Measurements from ENCODE around the gene HBE1.
A peak's percentile ranks its signal among the peaks of the same experiment; 100 is the strongest.
"Not testable (repeated sequence)": the region's sequence is repeated elsewhere in the genome, so short reads cannot be mapped to it uniquely, and the experiment has no call there.

HBE1 gene

DNA sequence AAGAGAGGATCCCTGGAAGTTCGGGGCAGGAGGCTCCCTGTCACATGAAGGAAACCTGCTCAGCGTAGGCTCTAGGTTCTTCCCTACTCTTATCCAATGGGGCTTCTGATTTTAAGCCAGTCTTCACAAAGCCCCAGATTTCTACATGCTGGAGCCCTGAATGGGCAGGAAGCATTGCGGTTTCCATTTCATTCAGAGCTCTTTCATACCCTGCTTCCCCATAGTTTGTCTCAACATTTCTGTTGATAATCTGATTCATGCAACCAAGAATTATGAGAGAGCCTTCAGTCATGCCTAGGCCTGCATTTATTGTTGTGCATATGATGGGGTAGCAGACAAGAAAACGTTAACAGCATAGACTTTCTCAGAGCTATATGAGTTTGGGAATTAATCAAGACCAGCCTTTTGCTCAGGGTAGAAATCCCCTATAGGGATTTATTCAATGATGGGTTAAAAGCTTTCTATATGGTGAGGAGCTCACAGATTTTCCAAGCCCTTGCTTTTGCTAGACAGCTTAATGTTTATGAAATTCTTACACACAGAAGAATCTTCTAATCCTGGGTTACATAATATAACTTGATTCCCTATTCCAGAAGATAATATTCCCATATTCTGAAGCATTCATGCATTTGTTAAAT, 16.1 kb upstream of the HBE1 start:
- DNase-seq (ENCODE audit: low read depth), result no peak

DNA sequence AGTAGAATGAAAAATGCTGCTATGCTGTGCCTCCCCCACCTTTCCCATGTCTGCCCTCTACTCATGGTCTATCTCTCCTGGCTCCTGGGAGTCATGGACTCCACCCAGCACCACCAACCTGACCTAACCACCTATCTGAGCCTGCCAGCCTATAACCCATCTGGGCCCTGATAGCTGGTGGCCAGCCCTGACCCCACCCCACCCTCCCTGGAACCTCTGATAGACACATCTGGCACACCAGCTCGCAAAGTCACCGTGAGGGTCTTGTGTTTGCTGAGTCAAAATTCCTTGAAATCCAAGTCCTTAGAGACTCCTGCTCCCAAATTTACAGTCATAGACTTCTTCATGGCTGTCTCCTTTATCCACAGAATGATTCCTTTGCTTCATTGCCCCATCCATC, 14.9 kb upstream of the HBE1 start:
- no peak for DNase-seq (ENCODE audit: low read depth)

DNA sequence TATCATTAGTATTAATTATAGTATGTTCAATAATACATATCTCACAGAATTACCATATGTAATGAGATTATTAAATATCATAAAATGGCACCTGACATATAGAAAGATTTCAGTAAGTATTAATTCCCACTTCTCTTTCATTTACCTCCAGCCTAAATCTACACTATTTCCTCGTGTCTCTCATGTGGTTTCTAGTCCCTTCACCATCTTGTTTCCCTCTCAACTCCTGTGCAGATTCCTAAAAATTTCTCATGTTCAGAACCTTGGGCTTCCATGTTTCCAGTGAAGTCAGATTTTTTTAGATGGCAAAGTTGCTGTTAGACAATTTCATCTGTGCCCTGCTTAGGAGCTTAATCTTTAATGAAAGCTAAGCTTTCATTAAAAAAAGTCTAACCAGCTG, 14.1 kb upstream of the HBE1 start:
- no peak for DNase-seq (ENCODE audit: low read depth)

DNA sequence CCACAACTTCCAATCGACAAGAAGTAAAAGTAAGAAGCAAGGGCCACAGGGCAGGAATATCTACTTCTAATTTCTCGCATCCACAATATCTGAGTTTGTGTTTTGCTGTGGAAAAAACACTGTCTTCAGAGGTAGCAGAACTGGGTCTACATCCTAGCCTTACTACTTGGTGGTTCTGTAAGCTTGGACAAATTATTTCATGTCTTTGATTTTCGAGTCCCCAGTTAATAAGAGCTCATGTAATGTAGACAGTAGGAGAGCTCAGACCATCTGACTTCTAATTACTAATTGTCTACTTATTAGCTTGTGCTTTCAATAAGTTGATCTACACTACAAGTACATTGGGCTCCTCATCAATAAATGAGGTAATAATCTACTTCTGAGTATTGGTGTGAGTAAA, 13.3 kb upstream of the HBE1 start:
- DNase-seq (ENCODE audit: low read depth), result no peak

DNA sequence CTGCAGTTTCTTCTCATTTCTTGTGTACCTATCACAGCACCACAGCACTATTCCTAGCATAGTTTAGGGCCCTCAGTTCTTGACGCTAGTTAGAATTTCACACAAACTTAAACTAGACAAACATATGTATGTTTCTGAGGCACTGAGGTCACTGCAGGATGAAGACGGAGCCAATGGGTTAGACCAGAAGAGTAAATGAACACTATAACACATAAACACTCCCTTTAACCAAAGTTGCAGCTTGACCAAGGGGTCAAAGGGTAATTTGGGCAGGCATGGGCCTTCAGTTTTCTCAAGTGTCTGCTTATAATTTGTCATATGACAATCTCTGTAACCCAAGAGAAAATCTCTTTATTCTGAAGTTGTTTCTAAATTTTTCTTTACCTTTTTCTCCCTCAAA, 12.9 kb upstream of the HBE1 start:
- DNase-seq (ENCODE audit: low read depth), result no peak

DNA sequence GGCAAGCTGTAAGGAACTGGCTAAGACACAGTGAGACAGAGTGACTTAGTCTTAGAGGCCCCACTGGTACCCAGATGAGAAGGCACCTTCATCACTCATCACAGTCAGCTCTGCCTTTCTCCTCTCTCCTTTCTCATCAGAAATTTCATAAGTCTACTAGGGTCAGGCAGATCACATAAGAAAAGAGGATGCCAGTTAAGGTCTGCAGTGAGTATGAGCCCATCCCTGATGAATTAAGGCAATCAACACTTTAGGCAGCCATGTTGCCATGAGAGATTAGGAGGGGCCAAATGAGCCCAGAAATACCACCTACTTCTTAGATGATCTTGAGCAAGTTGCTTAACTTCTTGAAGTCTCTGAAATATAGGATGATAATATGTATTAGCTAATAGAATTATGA, 11.9 kb upstream of the HBE1 start:
- DNase-seq (ENCODE audit: low read depth), result no peak

DNA sequence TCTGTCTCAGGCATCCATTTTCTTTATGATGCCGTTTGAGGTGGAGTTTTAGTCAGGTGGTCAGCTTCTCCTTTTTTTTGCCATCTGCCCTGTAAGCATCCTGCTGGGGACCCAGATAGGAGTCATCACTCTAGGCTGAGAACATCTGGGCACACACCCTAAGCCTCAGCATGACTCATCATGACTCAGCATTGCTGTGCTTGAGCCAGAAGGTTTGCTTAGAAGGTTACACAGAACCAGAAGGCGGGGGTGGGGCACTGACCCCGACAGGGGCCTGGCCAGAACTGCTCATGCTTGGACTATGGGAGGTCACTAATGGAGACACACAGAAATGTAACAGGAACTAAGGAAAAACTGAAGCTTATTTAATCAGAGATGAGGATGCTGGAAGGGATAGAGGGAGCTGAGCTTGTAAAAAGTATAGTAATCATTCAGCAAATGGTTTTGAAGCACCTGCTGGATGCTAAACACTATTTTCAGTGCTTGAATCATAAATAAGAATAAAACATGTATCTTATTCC, 10.9 kb upstream of the HBE1 start:
- DNase-seq (ENCODE audit: low read depth), result peak; percentile 99

DNA sequence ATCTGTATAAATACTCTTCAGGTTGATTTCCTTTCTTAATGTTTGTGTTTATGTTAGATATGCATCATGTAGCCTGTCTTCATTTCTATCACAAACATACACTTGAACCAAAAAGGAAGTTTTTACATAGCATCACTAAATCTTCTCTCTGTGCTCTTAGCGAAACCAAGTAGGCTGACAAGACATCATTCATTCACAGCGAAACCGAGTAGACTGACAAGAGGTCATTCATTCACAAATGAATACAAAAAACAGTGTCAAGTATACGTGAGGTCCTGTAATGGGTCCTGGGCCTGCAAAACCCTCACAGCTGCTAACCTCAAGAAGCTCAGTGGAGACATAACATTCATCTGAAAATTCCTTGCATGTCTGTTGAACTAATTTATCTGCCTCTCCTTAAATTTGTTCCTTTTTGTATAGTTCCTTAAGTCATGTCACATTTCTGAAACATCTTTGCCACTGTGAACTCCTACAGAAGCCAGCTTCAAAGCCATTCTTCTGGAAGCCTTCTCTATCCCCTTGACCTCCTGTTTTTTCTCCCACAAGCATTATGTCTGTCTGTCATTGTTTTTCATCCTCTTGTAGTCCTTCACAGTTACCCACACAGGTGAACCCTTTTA, 9.8 kb upstream of the HBE1 start:
- DNase-seq (ENCODE audit: low read depth), result no peak

DNA sequence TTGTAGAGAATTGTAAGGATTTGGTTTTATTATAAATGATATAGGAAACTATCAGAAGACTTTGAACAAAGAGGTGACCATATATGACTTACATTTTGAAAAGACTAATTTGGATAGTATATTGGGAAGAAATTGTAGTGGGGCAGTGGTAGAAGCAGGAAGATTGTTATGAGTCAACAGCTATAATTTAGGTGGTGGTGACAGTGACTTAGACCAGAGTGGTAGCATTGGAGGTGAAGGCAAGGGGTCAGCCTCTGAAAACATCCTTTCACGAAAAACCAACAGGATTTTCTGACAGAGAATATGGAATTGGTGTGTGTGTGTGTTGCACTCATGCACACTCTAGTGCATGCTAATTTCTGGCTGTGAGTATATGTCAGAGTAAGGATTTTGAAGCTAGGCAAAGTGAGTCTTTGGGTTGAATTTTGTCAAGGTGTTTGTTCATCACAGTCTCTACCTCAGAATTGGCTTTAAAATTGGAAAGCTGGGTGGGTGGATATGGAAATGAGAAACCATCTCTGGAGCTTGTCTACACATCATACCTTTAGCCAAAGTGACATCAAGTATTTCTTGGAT, 8.2 kb upstream of the HBE1 start:
- DNase-seq (ENCODE audit: low read depth), result no peak

DNA sequence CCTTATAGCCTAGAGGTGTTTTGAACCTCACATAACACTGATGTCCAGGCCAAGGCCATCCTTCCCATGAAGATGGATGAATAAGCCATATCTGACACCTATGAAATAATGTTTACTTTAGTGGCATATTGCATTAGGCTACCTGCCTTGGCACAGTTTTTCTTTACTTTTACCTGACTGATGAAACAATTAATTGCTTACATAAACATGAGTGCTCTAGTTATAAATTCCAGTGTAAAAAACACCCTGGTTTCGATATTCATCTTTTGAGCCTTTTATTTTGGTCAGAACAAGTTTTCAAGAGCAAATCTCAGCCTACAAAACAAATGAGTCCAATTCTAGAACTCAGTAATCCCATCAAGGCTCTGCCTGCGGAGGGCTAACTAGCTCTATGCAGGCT, 7.0 kb upstream of the HBE1 start:
- no peak for DNase-seq (ENCODE audit: low read depth)

DNA sequence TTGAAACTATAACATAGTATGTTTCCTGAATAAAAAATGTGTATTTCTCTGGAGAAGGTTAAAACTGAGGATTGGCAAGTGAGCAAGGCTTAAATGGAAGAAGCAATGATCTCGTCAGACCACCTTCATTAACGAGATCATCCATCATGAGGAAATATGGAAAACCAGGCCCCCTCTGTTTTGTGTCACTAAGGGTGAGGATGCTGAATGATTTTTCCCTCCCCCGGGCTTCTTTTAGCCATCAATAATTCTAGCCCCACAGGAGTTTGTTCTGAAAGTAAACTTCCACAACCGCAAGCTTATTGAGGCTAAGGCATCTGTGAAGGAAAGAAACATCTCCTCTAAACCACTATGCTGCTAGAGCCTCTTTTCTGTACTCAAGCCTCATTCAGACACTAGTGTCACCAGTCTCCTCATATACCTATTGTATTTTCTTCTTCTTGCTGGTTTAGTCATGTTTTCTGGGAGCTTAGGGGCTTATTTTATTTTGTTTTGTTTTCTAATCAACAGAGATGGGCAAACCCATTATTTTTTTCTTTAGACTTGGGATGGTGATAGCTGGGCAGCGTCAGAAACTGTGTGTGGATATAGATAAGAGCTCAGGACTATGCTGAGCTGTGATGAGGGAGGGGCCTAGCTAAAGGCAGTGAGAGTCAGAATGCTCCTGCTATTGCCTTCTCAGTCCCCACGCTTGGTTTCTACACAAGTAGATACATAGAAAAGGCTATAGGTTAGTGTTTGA, 5.8 kb upstream of the HBE1 start:
- no peak for DNase-seq (ENCODE audit: low read depth)

DNA sequence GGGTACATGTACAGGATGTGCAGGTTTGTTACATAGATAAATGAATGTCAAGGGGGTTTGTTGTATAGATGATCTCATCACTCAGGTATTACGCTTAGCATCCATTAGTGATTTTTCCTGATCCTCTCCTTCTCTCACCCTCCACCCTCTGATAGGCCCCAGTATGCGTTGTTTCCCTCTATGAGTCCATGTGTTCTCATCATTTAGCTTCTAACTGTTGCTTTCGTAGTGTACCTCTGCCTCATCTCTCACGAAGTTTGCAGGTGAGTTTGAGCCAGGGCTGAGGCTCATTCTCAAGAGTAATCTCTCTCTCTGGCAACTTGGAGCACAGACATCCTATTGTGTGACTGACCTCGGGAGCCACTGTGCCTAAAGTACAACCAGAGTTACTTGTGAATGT, 4.7 kb upstream of the HBE1 start:
- no peak for DNase-seq (ENCODE audit: low read depth)

DNA sequence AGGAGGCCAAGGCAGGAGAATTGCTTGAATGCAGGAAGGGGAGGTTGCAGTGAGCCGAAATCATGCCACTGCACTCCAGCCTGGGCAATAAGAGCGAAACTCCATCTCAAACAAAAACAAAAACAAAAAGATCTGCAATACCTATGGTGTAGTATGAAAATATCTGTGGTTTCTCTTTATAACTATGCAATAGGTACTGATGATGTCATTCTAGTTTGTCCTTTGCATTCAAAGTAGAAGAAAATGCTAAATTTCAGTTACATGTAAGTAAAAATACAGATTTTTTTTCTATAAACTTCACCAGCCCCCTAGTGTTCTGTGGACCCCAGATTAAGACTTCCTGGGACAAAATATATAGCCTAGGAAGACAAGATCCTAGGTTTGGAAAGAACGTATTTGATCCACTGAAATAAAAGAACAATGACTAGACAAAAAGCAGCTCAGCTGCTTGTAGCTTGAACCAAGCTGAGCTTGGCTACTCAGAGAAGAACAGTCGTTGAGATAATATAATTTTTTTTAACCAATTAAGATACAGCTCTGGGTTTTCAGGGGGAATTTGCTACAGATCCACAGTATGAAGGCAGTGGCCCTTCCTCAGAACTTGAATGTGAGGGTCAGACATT, 2.8 kb upstream of the HBE1 start:
- DNase-seq (ENCODE audit: low read depth), result no peak

DNA sequence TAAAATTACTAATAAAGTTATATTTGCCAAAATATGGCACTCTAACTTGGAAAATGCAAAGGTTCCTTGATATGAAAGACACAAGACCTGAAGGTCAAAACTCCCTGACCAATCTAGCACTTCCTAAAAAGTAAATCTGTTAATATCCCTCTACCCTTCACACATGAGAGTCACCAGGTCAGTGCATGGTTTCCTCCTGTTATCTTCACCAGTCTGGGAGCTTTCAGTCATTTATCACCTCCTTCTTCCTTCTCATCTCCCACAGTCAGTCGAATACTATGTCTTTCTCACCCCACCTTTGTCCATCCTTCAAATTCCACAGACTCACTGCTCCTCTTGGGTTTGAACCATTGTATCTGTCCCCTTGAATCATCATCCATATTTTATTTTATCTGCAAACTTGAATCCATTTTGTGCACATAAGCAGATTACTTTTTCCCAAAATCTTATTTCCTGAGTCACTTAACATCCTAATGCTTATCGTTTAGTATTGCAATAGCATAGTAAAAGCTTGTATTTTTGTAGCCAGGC, 2.6 kb downstream of the HBE1 start:
- DNase-seq (ENCODE audit: low read depth), result no peak

DNA sequence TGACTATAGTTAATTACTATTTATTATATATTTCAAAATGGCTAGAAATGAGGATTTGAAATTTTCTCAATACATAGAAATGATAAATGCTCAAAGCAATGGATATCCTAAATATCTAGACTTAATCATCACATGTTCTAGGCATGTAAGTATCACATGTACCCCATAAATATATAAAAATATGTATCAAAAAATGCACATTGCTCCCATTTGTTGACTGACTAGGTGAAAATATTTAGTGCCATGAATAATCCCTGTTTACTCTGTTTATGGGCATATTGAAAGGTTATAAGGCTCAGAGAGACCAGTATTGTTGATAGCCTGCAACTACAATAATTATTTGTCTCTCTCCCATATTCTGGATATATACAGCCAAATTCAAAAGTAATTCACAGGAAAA, 3.1 kb downstream of the HBE1 start:
- no peak for DNase-seq (ENCODE audit: low read depth)

DNA sequence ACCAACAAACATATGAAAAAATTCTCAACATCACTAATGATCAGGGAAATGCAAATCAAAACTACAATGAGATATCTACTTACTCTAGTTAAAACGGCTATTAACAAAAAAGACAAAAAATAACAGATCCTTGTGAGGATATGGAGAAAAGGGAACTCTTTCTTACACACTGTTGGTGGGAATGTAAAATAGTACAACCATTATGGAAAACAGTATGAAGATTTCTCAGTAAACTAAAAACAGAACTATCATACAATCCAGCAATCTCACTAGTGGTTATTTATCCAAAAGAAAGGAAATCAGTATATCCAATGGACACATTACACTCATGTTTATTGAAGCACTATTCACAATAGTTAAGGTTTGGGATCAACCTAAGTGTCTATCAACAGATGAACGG, 3.9 kb downstream of the HBE1 start:
- no peak for DNase-seq (ENCODE audit: low read depth)

DNA sequence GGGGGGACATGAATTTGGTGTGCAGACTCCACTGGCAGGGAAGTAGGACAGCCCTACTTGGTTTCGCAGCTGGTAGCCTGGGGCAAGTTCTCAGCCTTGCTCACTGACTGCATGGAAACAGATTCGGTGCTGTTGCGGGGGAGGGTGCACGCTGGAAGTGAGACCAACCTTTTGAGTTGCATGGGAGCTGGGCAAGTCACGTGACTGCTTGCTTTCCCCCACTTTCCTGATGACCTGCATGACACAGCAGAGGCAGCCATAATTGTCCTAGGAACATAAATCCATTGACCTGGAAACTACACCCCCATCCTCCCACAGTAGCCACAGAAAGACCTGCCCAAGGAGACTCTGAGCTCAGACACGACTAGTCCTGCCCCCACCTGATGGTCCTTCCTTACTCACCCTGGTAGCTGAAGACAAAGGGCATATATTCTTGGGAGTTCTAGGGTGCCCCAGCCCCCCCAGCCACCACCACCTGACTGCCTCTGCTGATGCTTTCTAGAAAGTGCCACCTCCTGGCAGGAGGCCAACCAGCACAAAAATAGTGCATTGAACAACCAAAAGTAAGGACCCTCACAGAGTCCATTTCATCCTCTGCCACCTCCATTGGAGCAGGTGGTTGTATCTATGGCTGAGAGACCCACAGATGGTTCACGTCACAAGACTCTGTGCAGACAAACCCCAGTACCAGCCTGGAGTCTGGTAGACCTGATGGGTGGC, 11.0 kb downstream of the HBE1 start:
- DNase-seq (ENCODE audit: low read depth), result no peak

DNA sequence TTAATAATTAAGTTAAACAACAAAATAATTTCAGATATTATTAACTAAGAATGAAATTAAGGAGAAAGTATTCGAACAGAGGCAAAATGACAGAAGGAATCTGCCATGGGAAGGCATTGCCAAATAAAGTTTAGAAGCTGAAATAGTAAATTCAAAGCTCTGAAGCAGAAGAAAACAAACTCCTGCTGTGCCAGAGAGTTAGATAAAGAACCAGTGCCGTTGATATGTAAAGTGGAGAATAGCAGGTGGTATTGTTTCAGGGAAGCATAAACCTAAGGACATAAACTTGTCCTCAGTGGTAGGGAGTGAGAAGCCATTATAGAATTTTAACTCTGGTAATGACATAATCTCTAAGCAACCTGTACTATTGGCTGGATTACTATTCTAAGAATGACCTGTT, 12.4 kb downstream of the HBE1 start:
- DNase-seq (ENCODE audit: low read depth), result no peak

DNA sequence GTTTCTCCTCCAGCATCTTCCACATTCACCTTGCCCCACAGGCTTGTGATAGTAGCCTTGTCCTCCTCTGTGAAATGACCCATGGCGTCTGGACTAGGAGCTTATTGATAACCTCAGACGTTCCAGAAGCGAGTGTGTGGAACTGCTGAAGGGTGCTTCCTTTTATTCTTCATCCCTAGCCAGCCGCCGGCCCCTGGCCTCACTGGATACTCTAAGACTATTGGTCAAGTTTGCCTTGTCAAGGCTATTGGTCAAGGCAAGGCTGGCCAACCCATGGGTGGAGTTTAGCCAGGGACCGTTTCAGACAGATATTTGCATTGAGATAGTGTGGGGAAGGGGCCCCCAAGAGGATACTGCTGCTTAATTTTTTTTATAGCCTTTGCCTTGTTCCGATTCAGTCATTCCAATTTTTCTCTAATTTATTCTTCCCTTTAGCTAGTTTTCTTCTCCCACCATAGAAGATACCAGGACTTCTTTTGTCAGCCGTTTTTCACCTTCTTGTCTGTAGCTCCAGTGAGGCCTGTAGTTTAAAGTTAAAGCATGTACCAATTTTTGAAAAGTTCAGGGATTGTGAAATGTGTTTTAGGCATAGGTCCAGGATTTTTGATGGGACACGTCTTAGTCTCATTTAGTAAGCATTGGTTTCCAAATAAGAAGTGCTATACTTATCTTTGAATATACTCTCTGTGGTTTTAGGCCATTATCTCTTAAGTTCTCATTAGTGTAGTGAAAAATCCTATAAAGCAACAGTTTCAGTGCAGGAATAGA, 14.9 kb downstream of the HBE1 start, which contains the start of gene HBG2:
Gene HBG2, minus strand, starts transcription at position 136 of the 768 bp plus-strand sequence. Its CDS starts 53 bp downstream, at position 83.
- DNase-seq (ENCODE audit: low read depth), result not testable (repeated sequence)

DNA sequence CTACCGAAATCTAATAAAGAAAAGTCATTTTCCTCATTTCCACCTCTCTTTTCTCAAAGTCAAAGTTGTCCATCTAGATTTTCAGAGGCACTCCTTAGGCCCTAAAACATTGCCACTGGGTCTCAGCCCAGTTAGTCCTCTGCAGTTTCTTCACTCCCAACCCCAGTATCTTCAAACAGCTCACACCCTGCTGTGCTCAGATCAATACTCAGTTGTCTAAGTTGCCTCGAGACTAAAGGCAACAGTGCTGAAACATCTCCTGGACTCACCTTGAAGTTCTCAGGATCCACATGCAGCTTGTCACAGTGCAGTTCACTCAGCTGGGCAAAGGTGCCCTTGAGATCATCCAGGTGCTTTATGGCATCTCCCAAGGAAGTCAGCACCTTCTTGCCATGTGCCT, 15.7 kb downstream of the HBE1 start:
- not testable (repeated sequence) for DNase-seq (ENCODE audit: low read depth)

DNA sequence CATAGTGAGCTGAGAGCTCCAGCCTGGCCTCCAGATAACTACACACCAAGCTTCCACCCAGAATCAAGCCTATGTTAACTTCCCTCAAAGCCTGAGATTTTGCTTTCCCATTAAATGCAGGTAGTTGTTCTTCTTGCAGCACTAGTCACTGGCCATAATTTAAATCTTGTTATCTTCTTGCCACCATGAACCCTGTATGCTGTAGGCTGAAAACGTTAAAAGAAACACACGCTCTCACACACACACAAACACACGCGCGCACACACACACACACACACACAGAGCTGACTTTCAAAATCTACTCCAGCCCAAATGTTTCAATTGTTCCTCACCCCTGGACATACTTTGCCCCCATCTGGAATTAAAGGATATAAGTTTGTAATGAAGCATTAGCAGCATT, 16.3 kb downstream of the HBE1 start:
- not testable (repeated sequence) for DNase-seq (ENCODE audit: low read depth)
